DND-41 (cell line): ENCODE results near the gene ADCY2.

ENCODE experiments used
- ATAC-seq: fragments of 200-7000 bp; cut with Tn5 transposase; 3 replicates; pipeline ENCODE4 v1.9.1; 2021; ENCODE audit warnings: low read depth; ENCODE audit not compliant: insufficient read depth
- DNase-seq: peaks from one replicate; pipeline ENCODE4 v3.0.0-alpha.2; 2020
- H2AFZ ChIP-seq: 2 replicates; pipeline ENCODE4 v1.6.0; 2012; ENCODE audit warnings: low read depth, low read length
- H3K27ac ChIP-seq: 2 replicates; pipeline ENCODE4 v1.5.1; 2012; ENCODE audit warnings: low read length, inconsistent platforms
- H3K27me3 ChIP-seq: fragments of 200-600 bp; sonication (generic); 2 replicates; pipeline ENCODE4 v1.6.0; 2012; ENCODE audit warnings: low read length, mild to moderate bottlenecking, inconsistent platforms; ENCODE audit not compliant: insufficient read depth, poor library complexity
- H3K36me3 ChIP-seq: 2 replicates; pipeline ENCODE4 v1.5.1; 2012; ENCODE audit warnings: low read length, inconsistent platforms; ENCODE audit not compliant: insufficient read depth
- H3K4me1 ChIP-seq: 2 replicates; pipeline ENCODE4 v1.5.1; 2012; ENCODE audit warnings: mild to moderate bottlenecking, low read length; ENCODE audit not compliant: insufficient read depth
- H3K4me2 ChIP-seq: 2 replicates; pipeline ENCODE4 v1.6.0; 2012; ENCODE audit warnings: mild to moderate bottlenecking, moderate library complexity, low read length, inconsistent platforms; ENCODE audit not compliant: insufficient read depth
- H3K4me3 ChIP-seq, 2 experiments: fragments of 200-600 bp in 1 of 2; shearing (Covaris generic) in 1 of 2; 2 replicates each; pipeline ENCODE4 v1.5.1; 2012 to 2016; ENCODE audit warnings: inconsistent platforms in 2 of 2, low read length in 2 of 2, mild to moderate bottlenecking in 2 of 2, low read depth in 1 of 2, moderate library complexity in 1 of 2
- H3K79me2 ChIP-seq: 2 replicates; pipeline ENCODE4 v1.6.0; 2012; ENCODE audit warnings: low read length, inconsistent platforms; ENCODE audit not compliant: insufficient read depth
- H3K9ac ChIP-seq: 2 replicates; pipeline ENCODE4 v1.6.0; 2012; ENCODE audit warnings: low read depth, mild to moderate bottlenecking, inconsistent platforms, low read length, moderate library complexity
- H3K9me3 ChIP-seq: 2 replicates; pipeline ENCODE4 v1.5.1; 2012; ENCODE audit warnings: low read length, moderate library complexity, mild to moderate bottlenecking, inconsistent platforms; ENCODE audit not compliant: insufficient read depth, severe bottlenecking
- H4K20me1 ChIP-seq: 2 replicates; pipeline ENCODE4 v1.6.0; 2012; ENCODE audit warnings: low read length; ENCODE audit not compliant: insufficient read depth
- EZH2 ChIP-seq: IDR thresholded peaks from 3 replicates; pipeline ENCODE4 v1.6.1; 2012; ENCODE audit warnings: borderline replicate concordance, low read depth, mild to moderate bottlenecking, moderate library complexity, low read length, inconsistent platforms; ENCODE audit not compliant: severe bottlenecking
- TF ChIP-seq, protein P1 (sequence below): IDR thresholded peaks from 2 replicates; pipeline ENCODE4 v1.5.1; 2012; ENCODE audit warnings: borderline replicate concordance, low read length, moderate library complexity, mild to moderate bottlenecking; ENCODE audit not compliant: poor library complexity, severe bottlenecking; ENCODE audit errors: extremely low read depth

ADCY2 gene

DNA sequence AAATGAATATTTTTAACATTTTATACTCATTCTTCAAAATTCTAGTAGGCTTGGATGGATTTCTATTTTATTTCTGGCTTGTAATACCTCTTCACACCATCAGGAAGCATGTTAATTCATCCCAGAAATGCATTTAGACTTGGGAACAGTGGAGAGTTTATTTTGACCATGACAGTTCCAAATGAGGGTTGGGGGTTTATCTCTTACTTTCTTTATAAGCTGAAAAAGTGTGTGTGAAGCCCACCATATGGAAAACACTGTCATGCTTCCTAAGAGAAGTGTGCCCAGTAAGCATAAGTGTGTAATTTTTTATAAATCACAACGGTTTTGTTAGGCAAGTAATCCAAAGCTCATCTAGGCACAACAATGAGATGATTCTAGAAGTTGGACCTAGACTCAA lies 215.6 kb downstream of the ADCY2 start:
- H3K4me2 ChIP-seq: no peak overlapping the region
- H3K9ac ChIP-seq: no peak overlapping the region
- H3K27ac ChIP-seq: no peak overlapping the region
- no peak overlapping the region for H3K4me3 ChIP-seq
- TF ChIP-seq EZH2: no peak
- TF ChIP-seq, protein P1, sequence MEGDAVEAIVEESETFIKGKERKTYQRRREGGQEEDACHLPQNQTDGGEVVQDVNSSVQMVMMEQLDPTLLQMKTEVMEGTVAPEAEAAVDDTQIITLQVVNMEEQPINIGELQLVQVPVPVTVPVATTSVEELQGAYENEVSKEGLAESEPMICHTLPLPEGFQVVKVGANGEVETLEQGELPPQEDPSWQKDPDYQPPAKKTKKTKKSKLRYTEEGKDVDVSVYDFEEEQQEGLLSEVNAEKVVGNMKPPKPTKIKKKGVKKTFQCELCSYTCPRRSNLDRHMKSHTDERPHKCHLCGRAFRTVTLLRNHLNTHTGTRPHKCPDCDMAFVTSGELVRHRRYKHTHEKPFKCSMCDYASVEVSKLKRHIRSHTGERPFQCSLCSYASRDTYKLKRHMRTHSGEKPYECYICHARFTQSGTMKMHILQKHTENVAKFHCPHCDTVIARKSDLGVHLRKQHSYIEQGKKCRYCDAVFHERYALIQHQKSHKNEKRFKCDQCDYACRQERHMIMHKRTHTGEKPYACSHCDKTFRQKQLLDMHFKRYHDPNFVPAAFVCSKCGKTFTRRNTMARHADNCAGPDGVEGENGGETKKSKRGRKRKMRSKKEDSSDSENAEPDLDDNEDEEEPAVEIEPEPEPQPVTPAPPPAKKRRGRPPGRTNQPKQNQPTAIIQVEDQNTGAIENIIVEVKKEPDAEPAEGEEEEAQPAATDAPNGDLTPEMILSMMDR: no peak
- DNase-seq (no peak), ATAC-seq (no peak)
- H4K20me1 ChIP-seq: no peaks in the 10 kb centered on the region
- H3K79me2 ChIP-seq: no peaks in the 10 kb centered on the region
- no peaks in the 10 kb centered on the region for H3K27me3 ChIP-seq
- no peak overlapping the region for H2AFZ ChIP-seq
- H3K36me3 ChIP-seq: no peaks in the 10 kb centered on the region
- no peaks in the 10 kb centered on the region for H3K4me1 ChIP-seq
- H3K9me3 ChIP-seq: no peaks in the 10 kb centered on the region

- H2AFZ ChIP-seq: no peak overlapping the region
- no peaks in the 10 kb centered on the region for H3K27me3 ChIP-seq
- H4K20me1 ChIP-seq: no peaks in the 10 kb centered on the region
- TF ChIP-seq EZH2: no peak
- TF ChIP-seq, protein P1: no peak
- no peak for ATAC-seq
- H3K4me1 ChIP-seq: no peaks in the 10 kb centered on the region
- H3K9ac ChIP-seq: no peak overlapping the region
- DNase-seq: no peak
- H3K79me2 ChIP-seq: no peaks in the 10 kb centered on the region
- no peak overlapping the region for H3K4me2 ChIP-seq
- no peaks in the 10 kb centered on the region for H3K36me3 ChIP-seq
- H3K9me3 ChIP-seq: no peaks in the 10 kb centered on the region
- H3K27ac ChIP-seq: no peak overlapping the region
- H3K4me3 ChIP-seq: no peak overlapping the region
Observed at GRCh38 chr5:7615566-7616061, 219.7 kb downstream of the ADCY2 start.

DNA sequence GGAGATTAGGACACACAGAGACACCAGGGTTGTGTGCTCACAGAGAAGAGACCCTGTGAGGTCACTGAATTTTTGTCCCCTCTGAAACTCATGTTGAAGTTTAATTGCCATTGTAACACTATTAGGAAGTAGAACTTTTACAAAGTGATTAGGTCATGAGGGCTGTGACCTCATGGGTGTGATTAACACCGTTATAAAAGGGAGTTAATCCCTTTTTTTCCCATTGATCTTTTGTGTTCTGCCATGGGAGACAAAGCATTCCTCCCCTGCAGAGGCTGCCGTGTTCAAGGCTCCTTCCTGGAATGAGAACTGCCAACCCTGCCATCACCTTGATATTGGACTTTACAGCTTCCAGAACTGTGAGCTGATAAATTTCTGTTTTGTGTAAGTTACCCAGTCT lies 221.0 kb downstream of the ADCY2 start:
- Histone ChIP-seq H3K4me2 (no peak overlapping the region), H3K9ac (no peak overlapping the region), H3K27me3 (no peaks in the 10 kb centered on the region), H3K4me1 (no peaks in the 10 kb centered on the region), H3K36me3 (no peaks in the 10 kb centered on the region), H3K79me2 (no peaks in the 10 kb centered on the region), H2AFZ (no peak overlapping the region), H3K4me3 (no peak overlapping the region), H3K9me3 (no peaks in the 10 kb centered on the region), H3K27ac (no peak overlapping the region), H4K20me1 (no peaks in the 10 kb centered on the region)
- no peak for DNase-seq
- no peak for ATAC-seq
- TF ChIP-seq, protein P1: no peak
- TF ChIP-seq EZH2: no peak

DNA sequence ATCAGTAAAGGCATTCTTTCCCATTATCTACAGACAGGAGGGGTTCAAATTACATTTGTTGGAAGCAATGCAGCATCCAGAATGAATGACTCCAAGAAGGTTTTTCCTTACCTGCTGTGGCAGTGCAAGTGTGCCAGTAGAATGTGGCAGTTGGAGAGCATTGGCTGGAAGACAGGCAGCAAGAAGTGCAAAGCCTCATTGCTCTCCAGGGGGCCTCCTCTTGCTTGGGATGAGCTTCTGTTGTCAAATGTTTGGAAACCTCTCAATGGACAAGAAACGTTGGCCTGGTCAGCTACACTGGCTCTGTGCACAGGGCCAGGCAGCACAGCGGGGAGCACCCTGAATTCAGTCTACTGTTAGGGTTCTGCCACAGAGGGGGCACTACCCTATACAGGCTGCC lies 226.6 kb downstream of the ADCY2 start:
- H4K20me1 ChIP-seq: no peaks in the 10 kb centered on the region
- no peak overlapping the region for H3K4me2 ChIP-seq
- H3K27ac ChIP-seq: no peak overlapping the region
- H3K36me3 ChIP-seq: no peaks in the 10 kb centered on the region
- no peaks in the 10 kb centered on the region for H3K4me1 ChIP-seq
- H2AFZ ChIP-seq: no peak overlapping the region
- no peaks in the 10 kb centered on the region for H3K79me2 ChIP-seq
- no peak for ATAC-seq
- H3K9me3 ChIP-seq: no peaks in the 10 kb centered on the region
- DNase-seq: no peak
- no peak overlapping the region for H3K9ac ChIP-seq
- H3K27me3 ChIP-seq: no peaks in the 10 kb centered on the region
- H3K4me3 ChIP-seq: no peak overlapping the region
- TF ChIP-seq EZH2: no peak
- TF ChIP-seq, protein P1: no peak
